Jurkat, Clone E6-1 (cell line): ENCODE data around the gene FHOD3.
"Not testable (repeated sequence)": the region's sequence is repeated elsewhere in the genome, so short reads cannot be mapped to it uniquely, and the experiment has no call there.

Experiments used
- DNase-seq: peaks from one replicate; pipeline ENCODE4 v3.0.0-alpha.2; 2011; ENCODE audit warnings: low read depth, low spot score
- H3K4me3 ChIP-seq: 2 replicates; pipeline ENCODE4 v1.5.1; 2011; ENCODE audit warnings: mild to moderate bottlenecking, low read length, control low read depth, moderate library complexity

FHOD3 gene

DNA sequence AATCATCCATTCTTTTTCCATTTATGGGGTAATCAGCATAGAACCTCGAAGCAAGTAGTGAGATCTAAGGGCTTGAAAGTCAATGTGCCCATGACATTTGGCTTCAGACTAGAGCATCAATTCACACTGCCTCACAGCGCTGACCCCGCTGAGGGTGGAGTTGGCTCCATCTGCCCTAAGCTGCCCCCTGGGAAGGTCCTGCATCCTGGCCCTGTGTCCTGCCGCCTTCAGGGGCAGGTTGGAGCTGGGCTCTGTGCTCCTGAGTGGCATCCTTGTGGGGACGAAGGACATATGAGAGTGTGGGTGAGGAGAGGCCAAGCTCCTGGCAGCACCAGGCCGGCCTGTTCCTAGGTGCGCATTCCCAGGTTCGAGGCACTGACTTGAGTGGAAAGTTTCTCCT, 249.4 kb downstream of the FHOD3 start:
- no peak for DNase-seq
- H3K4me3 ChIP-seq = no peak overlapping the region

DNA sequence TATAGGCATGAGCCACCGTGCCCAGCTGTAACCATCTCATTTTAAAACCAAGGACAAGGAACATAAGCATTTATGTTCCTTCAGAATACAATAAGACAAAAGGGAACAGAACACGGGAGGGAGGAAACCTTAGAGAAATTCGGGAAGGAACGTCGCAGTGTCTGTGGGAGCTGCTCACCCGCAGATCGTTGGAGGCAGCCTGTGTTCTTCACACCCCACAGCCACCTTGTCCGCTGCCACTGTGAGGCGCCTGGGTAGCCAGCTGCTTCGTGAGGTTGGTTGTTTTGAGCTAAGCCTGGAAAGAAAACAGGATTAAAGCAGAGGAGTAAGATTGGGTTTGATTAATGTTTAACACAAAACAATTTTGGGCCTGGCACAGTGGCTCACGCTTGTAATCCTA, 250.0 kb downstream of the FHOD3 start:
- no peak for DNase-seq
- no peak overlapping the region for H3K4me3 ChIP-seq

DNA sequence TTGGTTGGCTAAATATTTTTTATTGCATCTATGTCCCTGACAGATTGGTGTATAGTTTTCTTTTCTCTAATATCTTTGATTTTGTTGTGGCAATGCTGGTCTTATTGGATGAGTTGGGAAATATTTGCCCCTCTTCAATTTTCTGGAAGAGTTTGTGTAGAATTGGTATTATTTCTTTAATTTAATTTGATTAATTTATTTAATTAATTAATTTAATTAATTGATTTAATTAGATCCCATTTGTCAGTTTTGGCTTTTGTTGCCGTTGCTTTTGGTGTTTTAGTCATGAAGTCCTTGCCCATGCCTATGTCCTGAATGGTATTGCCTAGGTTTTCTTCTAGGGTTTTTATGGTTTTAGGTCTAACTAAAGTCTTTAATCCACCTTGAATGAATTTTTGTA, 253.8 kb downstream of the FHOD3 start:
- not testable (repeated sequence) for DNase-seq, H3K4me3 ChIP-seq

DNA sequence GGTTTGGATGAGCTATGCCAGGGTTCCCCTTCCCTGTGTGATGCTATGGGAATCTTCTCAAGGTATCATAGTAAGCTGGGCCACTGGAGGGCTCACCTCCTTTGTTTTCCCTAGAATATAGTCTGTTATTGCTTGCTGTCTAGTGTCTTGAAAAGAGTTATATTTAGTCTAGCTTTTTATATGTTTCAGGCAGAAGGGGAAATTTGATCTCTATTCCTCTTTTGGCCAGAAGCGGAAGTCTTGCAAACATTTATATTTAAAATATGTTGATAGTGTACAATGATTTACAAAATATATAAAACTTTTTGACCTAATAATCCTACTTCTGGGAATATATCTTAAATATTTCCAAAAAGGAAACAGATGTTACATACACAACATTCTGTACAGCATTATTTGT, 260.7 kb downstream of the FHOD3 start:
- H3K4me3 ChIP-seq = no peak overlapping the region
- no peak for DNase-seq

DNA sequence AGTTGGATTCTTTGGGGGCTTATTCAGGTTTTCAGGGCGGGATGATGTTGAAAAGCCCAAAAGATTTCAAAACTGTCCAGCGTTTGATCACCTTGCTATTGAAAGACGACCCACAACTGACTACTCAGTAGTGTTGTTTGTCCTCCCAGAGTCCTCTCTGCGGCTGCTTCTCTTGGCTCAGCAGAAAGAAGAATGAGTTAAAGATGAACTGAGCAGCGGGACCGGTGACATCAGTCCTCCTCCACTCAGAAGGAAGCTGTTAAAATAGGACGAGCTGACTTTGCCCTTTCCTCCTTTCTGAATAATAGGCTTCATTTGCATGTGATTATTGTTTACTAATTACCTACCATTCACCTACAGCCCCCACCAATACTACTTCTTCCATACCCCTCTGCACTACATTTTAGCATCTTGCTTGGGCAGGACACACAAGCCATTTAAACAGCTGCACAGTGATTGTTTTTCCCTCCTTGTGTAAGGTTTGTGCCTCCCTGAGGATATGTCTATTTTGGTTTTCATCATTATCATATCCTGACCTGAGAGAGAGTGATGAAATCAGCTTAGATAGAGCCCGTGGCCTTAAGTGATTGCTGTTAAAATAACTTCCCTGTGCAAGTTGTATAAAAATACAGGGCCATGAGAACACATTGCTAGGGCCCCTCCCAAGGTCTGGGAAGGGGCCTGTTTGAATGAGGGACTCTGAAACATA, 261.8 kb downstream of the FHOD3 start:
- H3K4me3 ChIP-seq = no peak overlapping the region
- no peak for DNase-seq

DNA sequence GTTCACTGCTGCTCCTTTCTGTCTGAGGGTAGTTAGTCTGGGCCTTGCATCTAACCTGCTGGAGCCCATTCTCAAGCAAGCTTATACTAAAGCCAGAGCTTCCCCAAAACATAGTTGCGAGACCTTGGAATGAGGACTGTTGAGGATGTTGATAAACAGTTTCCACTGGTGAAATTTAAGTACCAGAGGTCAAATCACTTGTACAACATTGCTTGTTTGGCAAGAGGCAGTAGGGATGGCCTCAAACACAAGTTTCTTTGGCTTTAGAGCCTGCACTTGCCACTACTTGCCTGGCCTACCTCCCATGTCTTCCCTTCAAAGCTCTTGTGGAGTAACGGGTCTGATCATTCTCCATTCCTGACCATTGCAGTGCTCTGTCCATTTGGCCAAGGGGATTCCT, 262.7 kb downstream of the FHOD3 start:
- no peak for DNase-seq

DNA sequence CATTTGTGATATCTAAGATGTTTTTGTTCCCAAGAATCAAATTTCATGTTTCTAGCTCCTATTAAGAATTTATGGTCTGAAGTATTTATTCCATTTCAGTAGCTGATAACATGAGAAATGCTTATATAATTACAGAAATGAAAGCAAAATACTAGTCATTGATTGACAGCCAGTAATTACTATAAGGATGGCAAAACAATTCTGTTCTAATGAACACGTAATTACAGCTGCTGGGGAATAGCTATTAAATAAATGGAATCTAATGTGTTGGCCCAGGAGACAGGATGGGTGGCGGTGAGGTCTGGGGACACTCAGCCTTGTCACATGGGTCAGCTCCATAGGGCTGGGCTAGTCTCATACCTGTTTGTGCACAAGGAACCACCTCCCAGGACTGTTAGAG, 263.5 kb downstream of the FHOD3 start:
- DNase-seq = no peak

More for the DNA sequence above, 262.7 kb downstream of the FHOD3 start:
- H3K4me3 ChIP-seq = no peak overlapping the region

DNA sequence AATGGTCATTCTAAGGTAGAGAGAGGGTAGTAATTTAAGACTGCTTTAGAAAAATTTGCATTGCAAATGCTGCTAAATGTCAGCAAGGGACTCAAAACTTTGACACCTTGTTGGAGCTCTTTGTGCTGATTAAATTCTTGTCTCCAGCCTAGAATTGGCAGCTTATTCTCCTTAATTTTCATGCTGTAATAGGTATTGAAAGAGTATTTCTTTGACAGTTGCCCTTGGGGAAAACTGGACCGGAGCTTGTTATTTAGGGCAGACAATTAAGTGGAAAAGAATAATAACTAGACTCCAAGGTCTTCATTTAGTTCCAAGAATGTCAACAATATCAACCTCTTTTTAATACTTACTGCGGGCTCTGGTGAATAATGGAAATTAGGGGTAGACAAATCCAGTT, 267.3 kb downstream of the FHOD3 start:
- no peak overlapping the region for H3K4me3 ChIP-seq
- no peak for DNase-seq

More for the DNA sequence above, 263.5 kb downstream of the FHOD3 start:
- no peak overlapping the region for H3K4me3 ChIP-seq

DNA sequence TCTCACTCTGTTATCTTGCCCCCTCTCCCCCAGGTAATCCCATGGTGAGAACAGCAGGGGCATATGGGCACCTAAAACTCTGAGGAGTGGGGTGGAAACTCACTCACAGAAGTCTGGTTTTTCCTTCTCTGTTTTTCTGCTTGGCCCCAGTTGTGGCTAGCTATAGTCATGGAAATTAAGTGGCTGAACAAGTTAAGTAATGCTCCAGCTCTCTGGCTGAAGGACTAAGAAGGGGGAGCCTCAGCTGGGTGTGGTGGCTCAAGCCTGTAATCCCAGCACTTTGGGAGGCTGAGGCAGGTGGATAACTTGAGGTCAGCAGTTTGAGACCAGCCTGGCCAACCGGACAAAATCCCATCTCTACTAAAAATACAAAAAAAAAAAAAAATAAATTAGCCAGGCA, 270.3 kb downstream of the FHOD3 start:
- no peak overlapping the region for H3K4me3 ChIP-seq

DNA sequence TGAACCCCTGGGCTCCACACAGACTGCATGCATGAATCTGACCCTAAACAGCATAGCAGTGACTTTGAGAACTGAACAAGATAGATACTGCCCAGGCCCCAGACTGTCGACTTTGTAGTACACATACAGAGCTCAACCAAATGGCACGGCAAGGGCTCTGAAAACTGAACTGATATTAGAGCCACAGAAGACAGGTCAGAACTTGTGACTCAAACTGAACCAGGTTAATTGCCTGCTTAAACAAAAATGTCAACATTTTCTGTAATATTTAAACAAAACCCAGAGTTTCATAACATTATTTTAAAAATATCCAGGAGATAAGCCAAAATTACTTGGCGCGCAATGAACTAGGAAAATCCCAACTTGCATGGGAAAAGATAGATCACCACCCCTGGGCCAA, 271.0 kb downstream of the FHOD3 start:
- no peak overlapping the region for H3K4me3 ChIP-seq
- no peak for DNase-seq

More for the DNA sequence above, 270.3 kb downstream of the FHOD3 start:
- DNase-seq = no peak

DNA sequence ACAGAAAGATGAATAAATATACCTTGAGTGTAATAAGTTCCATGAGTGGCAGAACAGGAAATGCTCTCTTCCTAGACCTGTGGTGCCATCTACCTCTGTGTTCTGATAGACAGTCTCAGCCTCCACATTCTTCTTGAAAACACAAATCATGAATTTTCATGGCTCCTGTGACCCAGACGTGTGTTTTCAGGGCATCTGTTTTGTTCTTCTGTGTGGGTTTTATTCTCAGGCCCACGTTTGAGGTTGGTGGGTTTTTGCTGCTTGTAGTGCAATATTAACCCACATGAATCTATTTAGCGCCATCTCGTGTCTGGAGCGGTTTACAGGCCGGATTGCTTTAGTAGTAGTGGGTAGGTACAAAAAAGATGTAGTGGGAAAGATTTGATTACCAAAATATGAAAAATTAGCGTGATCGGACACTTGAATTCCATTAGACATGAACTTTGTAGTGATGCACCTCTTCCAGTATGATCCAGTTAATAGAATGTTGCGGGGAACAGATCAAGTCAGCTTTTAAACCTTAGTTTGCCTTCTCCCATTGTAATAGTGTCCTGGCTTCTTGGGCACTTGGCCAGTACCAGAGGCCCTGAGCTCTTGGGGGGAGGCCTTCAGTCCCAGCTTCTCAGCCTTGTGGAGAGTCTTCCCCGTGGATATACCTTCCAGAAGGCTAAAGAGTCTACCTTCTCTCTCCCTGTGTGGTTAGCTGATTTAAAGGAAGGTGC, 274.8 kb downstream of the FHOD3 start:
- peak; percentile 44 for DNase-seq
- H3K4me3 ChIP-seq = no peak overlapping the region

DNA sequence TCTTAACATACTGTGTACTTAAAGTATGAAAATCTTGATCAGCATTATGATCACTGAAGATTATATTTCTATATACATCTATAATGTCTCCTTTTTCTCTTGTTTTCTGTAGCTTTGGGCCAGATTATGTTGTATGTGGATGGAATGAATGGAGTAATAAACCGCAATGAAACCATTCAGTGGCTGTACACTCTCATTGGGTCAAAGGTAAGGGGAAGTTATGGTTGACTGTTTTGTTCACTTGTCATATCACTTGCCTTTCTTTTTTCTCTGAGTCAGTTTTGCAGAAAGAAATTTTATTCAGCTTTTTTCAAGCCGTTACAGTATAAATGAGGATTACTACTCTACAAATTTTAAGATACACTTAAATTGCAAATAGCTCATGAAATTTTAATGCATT, 278.8 kb downstream of the FHOD3 start:
- no peak for DNase-seq

DNA sequence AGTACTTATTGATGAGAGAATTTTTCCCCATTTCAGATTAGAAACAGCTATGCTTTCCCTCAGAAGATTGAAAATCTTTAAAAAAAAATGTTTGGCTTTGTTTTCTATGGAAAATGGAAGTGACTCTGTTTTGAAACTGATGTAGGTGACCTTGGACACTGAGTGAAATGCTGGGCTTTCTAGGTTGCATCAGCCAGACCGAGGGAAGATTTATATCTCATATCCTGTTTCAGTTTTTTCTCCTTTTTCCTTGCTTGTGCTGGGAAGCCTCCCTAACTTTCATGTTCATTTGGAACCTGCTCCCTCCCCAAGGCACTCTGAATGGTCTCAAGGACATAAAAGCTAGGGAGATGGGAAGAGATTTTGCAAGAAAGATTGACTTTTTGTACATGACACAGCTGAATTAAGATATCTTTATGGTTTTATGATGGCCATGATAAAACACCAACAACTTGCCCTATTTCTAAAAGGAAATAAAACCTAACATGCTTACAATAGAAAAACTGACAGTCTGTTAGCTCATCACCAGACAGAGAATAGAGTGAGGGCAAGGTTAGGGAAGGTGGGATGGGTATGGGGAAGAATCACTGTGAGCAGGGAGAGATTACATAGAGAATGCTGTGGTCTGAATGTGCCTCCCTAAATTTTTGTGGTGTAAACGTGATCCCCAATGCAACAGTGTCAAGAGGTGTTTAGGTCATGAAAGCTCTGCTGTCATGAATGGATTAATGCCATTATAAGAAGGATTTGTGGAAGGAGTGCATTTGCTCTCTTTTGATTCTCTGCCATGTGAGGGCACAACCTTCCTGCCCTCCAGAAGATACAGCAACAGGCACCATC, 281.6 kb downstream of the FHOD3 start:
- DNase-seq = no peak
- no peak overlapping the region for H3K4me3 ChIP-seq

More for the DNA sequence above, 278.8 kb downstream of the FHOD3 start:
- no peak overlapping the region for H3K4me3 ChIP-seq

DNA sequence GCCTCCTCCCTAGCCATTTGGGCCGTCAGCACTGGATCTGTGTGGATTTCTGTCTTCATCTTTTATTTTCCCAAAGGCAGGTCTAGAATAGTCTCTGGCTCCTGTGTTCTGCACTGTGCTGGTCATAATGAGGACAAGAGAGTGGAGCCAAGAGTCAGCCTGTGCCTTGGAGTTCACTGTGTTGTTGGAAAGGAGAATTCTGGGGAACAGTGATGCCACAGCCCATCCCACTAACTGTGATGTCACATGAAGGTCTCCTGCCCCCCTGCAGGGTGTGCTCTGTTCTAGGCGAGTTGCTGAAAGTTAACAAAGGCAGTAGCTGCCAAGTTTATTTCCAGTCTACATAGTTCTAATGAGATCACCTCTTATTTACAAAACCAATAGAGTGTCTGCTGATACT, 282.8 kb downstream of the FHOD3 start:
- no peak for DNase-seq
- no peak overlapping the region for H3K4me3 ChIP-seq

DNA sequence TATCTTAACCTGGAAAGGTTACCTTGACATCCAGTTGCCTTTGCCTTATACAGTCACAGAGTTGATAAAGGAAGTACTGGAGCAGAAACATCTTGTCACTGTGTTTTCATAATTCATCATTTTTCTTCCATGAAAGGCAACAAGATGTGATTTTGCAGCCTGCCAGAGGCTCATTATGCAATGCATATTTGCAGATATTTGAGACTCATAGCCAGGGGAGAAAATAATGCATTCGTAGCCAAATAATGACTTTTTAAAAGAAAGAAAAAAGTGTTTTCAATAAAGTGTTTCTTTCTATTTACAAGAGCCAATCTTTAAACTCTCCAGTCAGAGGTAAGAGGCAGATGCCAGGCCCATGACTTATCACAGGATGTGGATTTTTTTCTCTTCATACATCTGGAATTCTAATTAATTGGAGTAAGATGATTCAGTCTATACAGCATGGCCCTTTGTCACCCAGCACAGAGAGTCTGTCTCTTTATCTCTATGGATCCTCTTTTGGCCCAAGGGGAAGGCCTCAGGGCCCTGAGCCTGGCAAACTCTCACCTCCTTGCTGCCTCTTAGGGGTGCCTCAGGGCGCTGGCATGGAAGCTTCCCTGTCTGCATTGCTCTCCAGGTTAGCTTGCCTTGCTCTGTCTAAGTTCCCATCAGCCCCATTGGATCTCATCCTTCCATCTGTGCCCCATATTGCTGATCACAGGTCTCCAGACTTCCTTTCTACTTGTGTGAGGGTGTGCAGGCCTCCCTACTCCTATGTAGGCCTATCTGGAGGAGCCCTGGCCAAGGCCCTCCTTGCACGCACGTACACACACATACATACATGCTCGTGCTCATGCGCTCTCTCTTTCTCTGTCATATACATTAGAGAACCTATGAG, 283.6 kb downstream of the FHOD3 start:
- no peak for DNase-seq
- no peak overlapping the region for H3K4me3 ChIP-seq

DNA sequence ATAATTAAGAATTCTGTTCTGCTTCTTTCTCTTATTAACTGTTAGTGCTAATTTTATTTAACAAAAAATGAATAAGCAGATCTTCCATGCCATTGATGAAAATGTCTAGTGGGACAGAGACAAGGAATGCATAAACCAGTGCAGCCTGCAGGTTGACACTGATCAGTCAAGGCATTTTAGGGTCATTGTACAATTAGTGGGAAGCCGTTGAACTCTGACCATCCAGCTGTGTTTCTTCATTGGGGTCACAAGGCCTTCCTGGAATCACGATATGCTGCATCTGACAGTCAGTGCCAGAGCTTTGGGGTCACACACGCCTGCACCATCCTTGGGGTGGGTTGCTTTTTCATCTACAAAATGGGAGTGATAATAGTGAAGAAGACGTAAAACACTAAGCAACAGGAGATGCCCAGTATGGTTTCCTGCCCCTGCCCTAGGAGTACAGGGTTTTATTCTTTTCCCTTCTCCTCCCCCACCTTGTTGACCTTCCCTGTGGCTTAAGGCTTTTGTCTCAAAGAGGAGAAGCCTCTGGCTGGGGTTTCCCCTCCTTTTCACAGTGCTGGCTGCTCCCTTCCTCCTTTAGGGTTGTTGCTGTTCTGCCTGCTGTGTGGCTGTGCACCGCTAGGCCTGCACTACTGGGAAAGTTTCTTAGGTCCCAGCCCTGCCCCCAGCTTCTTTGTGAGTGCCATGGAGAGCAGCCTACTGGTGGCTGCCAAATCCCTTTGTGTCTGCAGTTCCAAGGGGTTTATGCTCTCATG, 285.7 kb downstream of the FHOD3 start:
- H3K4me3 ChIP-seq = no peak overlapping the region
- no peak for DNase-seq

DNA sequence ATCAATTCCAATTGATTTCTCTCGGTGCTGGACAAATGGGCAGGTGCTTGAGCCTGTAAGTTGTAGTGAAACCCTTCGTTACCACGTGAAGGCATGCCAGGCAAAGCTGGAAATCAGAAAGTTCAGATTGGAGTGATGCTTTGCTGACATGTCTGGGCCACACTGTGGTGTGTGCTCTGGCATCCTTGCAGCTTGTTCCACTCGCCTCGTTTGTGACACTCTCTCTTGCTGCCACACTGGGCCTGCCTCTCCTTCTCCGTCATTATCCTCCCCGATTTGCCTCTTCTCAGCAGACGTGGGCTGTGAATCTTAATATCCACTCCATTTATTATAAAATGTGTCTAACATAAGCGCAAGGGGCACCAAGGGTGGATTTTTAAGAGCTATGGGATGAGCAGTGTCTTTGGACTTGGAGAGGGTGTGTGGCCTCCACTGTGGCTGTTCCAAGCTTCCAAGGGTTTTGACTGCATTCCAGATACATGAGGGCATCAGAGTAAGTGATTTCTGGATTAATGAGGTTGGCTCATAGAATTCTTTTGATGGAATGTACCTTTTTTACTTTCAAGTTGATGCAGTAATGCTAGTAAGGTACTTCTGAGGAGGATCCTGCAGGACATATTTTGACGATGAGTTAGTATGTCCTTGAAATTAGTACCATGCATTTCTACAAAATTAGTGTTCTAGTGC, 292.5 kb downstream of the FHOD3 start:
- DNase-seq = no peak
- no peak overlapping the region for H3K4me3 ChIP-seq
